T-helper 2 cell (primary cell): ENCODE data around the gene NRG2.

Experiments
- DNase-seq, 5 experiments: peaks; one replicate each; pipeline versions ENCODE4 v3.0.0 to v3.0.0-alpha.2; 2012 to 2022

Gene NRG2

GRCh38 chr5:139900546-139901250 lies 142.4 kb downstream of the NRG2 start:
- DNase-seq = no peak

DNA sequence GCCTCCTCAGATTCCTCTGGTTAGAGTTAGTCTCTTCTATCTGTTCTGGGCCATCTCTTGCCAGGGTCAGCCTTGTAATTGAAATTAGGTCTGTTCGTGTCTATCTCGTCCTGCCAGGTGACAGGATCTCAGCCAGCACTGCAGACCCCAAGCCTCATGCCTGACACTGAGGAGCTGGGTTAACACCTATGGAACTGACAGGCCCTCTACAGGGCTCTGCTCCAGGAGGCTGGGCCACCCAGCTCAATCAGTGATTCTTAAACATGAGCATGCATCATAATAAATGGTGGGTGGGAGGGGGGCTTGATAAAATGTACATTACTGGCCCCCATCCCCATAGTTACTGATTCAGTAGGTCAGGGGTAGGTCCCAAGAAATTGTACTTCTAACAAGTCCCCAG lies 144.1 kb downstream of the NRG2 start:
- DNase-seq = no peak

- no peak for DNase-seq
These were observed 145.1 kb downstream of the NRG2 start for GRCh38 chr5:139897982-139898381.

- peak in 1 of 5 experiments; percentile 24 for DNase-seq
These were observed 145.8 kb downstream of the NRG2 start for GRCh38 chr5:139897342-139897741.

- no peak for DNase-seq
These were observed 146.4 kb downstream of the NRG2 start for GRCh38 chr5:139896718-139897117.

DNA sequence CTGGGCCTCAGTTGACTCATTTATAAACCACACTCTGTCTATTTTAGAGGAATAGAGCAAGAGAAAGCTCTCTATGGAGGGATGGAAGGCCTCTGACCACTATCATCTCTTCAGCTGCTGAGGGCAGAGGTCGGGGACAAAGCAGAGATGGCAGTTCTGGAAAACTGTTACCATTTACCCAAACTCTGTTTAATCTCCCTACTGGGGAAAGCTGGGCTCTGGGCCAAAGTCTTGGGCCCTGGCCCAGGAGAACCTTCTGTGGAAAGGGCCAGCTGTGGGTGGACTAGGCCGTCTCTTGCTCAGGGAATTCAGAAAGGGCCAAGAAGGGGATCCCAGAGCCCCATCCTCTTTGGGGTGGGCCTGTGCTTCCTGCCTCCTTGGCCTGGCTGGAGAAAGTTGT lies 147.5 kb downstream of the NRG2 start:
- no peak for DNase-seq

- DNase-seq = no peak
These were observed 148.1 kb downstream of the NRG2 start for GRCh38 chr5:139895046-139895445.

DNA sequence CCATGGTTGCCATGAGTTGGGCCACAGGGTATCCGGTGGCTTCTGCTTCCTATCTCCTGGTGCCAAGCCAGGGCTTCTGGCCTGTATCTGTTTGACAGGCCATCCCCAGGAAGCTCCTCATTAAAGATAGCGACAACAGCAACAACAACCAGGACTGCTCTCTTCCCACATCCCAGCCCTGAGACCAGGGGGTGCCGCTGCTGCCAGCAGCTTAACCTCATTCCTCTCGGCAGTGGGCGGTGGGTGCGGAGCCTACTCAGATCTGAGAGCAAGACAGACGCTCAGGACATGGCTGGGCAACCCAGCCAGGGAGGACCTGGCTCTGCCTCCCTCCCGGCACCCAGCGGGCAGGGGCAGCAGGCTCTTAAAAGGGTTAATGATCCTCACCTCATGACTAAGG lies 149.2 kb downstream of the NRG2 start:
- DNase-seq = no peak

DNA sequence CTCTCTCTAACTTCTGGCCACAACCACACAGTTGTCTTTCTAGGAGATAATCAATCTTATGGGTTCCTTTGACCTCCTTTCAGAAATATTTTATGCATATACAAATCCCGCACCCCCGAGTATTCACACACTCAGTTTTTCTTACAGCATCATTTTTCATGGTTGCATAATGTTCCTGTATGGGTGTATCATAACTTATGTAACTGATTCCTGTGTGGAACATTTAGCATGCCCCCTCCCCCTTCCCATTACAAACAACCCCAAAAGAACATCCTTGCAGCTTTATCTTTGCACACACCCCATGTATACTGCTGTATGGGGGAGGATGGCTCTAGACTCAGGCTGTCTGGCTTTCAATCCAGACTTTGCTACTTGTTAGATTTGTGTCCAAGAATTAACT lies 153.7 kb downstream of the NRG2 start:
- no peak for DNase-seq

GRCh38 chr5:139888370-139888769 lies 154.7 kb downstream of the NRG2 start:
- no peak for DNase-seq

DNA sequence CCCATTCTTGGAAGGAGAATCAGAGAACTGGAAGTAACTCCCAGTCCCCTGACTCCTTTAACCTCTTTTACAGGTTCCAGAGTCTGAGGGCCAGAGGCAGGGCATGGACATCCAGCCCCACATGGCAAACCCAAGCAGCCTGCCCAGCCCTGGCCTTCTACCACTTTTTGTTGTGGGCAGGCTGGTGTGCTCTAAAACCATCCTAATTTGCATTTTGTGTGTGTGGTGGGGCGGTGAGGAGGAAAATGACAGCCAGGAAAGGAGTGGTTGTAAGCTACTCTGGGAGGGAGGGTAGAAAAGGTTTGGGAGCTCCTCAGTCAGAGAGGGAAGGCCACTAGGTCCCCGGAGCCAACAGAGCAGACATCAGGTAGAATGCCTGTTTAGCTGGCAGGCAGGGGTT lies 156.9 kb downstream of the NRG2 start:
- no peak for DNase-seq

GRCh38 chr5:139885857-139886208 lies 157.3 kb downstream of the NRG2 start:
- no peak for DNase-seq

GRCh38 chr5:139885172-139885856 lies 157.8 kb downstream of the NRG2 start:
- no peak for DNase-seq

DNA sequence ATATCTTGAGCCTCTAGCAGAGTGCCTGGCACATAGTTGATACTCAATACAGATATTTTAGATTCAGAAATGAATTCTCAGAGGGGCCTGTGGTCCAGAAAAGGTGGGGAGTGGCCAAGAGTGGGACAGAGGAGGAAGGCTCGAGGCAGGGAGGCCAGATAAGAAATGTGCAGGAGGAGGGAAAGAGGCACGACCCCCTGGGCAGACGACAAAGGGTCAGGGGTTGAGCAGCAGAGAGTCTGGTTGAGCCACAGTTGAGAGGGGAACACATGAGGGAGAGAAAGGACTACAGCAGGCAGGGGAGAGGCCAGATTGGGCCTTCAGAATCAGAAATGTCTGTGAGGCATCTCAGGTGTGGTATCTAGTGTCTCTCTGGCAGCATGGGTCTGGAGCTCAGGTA lies 158.4 kb downstream of the NRG2 start:
- no peak for DNase-seq

- no peak for DNase-seq
These were observed 159.0 kb downstream of the NRG2 start for GRCh38 chr5:139884144-139884543.

DNA sequence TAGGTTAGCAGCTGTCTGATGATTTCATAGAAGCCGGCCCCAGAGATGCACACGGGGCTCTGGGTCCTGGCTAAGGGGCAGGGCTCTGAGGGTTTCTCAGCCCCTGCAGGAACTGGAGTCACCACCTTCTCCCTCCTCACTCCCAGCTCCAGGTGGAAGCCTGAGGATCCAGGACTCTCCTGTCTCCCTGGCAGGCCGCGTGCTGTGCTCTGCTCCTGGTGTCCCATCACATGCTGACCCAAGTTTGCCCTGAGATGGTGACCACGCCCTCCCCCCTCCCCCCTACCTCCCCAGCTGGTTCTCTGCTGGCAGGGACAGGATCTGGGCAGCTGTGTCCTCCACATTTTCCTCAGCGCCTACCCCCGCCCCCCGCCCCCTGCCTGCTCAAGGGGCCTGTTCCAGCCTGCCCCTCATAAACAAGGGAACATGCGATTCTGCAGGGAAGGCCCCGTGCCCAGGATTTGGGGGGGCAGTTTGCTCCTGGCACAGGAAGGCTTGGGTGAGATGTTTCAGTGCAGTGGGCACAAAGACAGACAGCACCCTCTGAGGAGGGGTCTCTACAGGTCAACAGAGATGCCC lies 160.0 kb downstream of the NRG2 start:
- DNase-seq = no peak

- DNase-seq = no peak
These were observed 160.8 kb downstream of the NRG2 start for GRCh38 chr5:139882316-139882715.

GRCh38 chr5:139881143-139881733 lies 161.9 kb downstream of the NRG2 start:
- no peak for DNase-seq

DNA sequence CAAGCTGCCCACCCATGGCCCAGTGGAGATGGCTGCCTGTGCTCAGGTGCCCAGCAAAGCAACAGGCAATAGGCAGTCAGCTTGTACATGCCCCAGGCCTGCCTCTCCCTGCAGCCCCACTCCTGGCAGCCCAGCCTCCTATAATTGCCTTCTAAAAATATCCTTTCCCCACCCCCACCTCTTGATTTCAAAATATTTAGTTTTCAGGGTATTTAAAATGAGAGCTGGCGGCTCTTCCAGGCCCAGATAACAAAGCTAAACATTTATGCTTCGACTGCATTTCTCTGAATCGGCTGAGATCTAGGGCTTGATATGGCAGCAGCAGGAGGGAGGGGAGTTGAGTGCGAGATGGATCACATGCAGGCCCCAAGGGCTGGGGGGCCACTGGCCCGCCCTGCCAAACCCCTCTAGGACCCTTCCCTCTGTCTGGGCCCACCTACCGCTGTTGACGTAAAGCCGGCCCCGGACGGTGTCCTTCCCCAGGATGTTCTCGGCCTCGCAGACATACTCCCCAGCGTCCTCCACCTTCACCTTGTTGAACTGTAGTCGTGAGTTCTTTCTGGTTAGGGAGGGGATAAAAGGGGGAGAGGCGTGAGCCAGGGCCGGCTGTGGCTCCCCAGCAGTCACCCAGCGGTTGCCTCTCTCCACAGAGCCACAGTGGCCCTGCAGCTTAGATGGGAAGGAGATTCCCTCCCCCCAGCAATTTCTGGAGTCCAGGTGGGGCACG lies 162.5 kb downstream of the NRG2 start:
- DNase-seq = no peak

- DNase-seq = no peak
These were observed 165.0 kb downstream of the NRG2 start for GRCh38 chr5:139878093-139878492.

- no peak for DNase-seq
These were observed 165.9 kb downstream of the NRG2 start for GRCh38 chr5:139877129-139877597.

DNA sequence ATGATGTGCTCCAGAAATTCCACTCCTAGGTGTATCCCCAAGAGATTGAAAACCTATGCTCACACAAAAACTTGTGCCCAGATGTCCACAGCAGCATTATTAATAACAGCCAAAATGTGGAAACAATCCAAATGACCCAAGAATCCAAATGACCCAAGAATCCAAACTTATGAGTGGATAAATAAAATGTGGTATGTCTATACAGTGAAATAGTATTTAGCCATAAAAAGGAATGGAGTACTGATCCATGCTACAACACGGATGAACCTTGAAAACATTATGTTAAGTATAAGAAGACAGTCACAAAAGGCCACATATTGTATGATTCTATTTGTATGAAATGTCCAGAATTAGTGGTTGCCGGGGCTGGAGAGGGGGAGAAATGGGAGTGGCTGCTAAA lies 167.1 kb downstream of the NRG2 start:
- no peak for DNase-seq
